HEK293T (cell line): Measurements from ENCODE around the gene PLA2G4D.

ENCODE experiments used
- BHLHE40 ChIP-seq: fragments of 450-650 bp; IDR thresholded peaks from 2 replicates; pipeline ENCODE4 v1.6.1; 2016; ENCODE audit warnings: mild to moderate bottlenecking, moderate library complexity, borderline replicate concordance
- HDGF ChIP-seq: fragments of 450-650 bp; IDR thresholded peaks from 2 replicates; pipeline ENCODE4 v1.6.1; 2017; ENCODE audit warnings: antibody characterized with exemption, borderline replicate concordance
- SP1 ChIP-seq: fragments of 450-650 bp; IDR thresholded peaks from 2 replicates; pipeline ENCODE4 v1.6.1; 2017

GRCh38 chr15:42065468-42065867, 28.9 kb downstream of the PLA2G4D start:
- TF ChIP-seq HDGF, result no peak
- TF ChIP-seq BHLHE40, result no peak
- TF ChIP-seq SP1, result no peak
